SH-SY5Y (cell line): ENCODE data around the gene PQBP1.
A peak's percentile ranks its signal among the peaks of the same experiment; 100 is the strongest.

Experiments used
- GATA2 ChIP-seq: IDR thresholded peaks from 2 replicates; pipeline ENCODE4 v1.6.1; 2011; ENCODE audit warnings: mild to moderate bottlenecking, low read depth, low read length
- GATA3 ChIP-seq: IDR thresholded peaks from 2 replicates; pipeline ENCODE4 v1.6.1; 2011; ENCODE audit warnings: low read depth, mild to moderate bottlenecking, low read length, moderate library complexity

Gene PQBP1

GRCh38 chrX:48899078-48899410 lies 1.3 kb downstream of the PQBP1 start:
- TF ChIP-seq GATA2 (no peak), GATA3 (no peak)

- no peak for TF ChIP-seq GATA2
- TF ChIP-seq GATA3: no peak
Observed at GRCh38 chrX:48901069-48901468, 3.3 kb downstream of the PQBP1 start.

- TF ChIP-seq GATA2: no peak
- no peak for TF ChIP-seq GATA3
Observed at GRCh38 chrX:48902135-48902534, 4.4 kb downstream of the PQBP1 start.

GRCh38 chrX:48902776-48903175 lies 5.0 kb downstream of the PQBP1 start:
- TF ChIP-seq GATA3 (no peak), GATA2 (no peak)

GRCh38 chrX:48903290-48903689 lies 5.6 kb downstream of the PQBP1 start:
- TF ChIP-seq GATA3: no peak
- TF ChIP-seq GATA2: no peak

GRCh38 chrX:48904180-48904579 lies 6.5 kb downstream of the PQBP1 start:
- TF ChIP-seq GATA2 (no peak), GATA3 (no peak)

- TF ChIP-seq GATA3 (no peak), GATA2 (no peak)
Observed at GRCh38 chrX:48904626-48905025, 6.9 kb downstream of the PQBP1 start.

- TF ChIP-seq GATA2 (no peak), GATA3 (no peak)
Observed at GRCh38 chrX:48905090-48905790, 7.5 kb downstream of the PQBP1 start.

- TF ChIP-seq GATA2 (no peak), GATA3 (no peak)
Observed at GRCh38 chrX:48908600-48908999, 10.9 kb downstream of the PQBP1 start.

GRCh38 chrX:48909703-48910294 lies 12.1 kb downstream of the PQBP1 start:
- TF ChIP-seq GATA2: no peak
- TF ChIP-seq GATA3: no peak

GRCh38 chrX:48910926-48911411 lies 13.2 kb downstream of the PQBP1 start:
- TF ChIP-seq GATA2: no peak
- TF ChIP-seq GATA3: no peak

- peak; percentile 73 for TF ChIP-seq GATA2
- no peak for TF ChIP-seq GATA3
Observed at GRCh38 chrX:48911412-48912182, 13.9 kb downstream of the PQBP1 start, which contains the start of gene SLC35A2. SLC35A2 (minus strand) TSS chrX:48911646; CDS start chrX:48911636, 10 bp downstream.

GRCh38 chrX:48913605-48914366 lies 16.1 kb downstream of the PQBP1 start:
- TF ChIP-seq GATA2: no peak
- no peak for TF ChIP-seq GATA3
